Epithelial cell of umbilical artery (primary cell): ENCODE data around the gene NRP1. TPM values are rescaled to one million over a fixed set of nuclear protein-coding genes. Genes with fewer than 3 reads are reported as not detected.

Source experiments
- total RNA-seq: library from RNA; depleted of rRNA; stranded (reverse); fragments of >200 nt; gene quantifications from 2 replicates; pipeline ENCODE4 v1.2.3, GENCODE V29; 2014

The NRP1 gene
- 159 and 187 TPM in 2 replicates for total RNA-seq

DNA sequence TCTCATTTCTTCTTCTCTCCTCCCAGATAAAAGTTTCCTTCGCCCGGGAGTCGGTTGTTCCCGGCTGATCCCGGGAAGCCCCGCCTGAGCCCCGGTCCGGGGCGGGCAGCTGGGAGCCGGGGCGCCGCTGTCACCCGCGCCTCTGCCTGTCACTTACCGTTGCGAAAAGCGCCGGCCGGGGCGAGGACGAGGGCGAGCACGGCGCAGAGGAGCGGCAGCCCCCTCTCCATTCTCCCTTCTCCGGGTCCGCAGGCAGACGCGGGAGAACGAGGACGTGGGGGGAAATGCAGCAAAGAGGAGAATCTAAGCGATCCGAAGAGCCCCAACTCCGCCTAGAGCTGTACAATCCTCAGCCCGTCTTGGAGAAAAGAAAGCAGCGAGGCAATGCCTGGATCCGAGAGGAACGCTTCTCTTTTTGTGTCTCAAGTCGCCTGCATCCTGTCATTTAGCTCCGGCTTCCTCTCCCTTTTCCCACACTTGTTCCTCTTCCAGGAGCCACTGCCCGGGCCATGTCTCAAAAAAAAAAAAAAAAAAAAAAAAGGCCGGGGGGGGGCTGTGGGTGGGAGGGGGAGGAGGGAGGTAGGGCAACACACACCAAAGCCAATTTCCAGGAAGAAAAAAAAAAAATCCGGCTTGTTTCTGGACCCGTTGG lies at the start of gene NRP1:
Gene NRP1, minus strand, starts transcription at position 515 of the 652 bp plus-strand sequence. Its CDS starts 285 bp downstream, at position 230.

